Daoy (cell line): ENCODE results near the gene FRMD5. TPM values are rescaled to one million over a fixed set of nuclear protein-coding genes. Genes with fewer than 3 reads are reported as not detected.
"Not testable (repeated sequence)": the region's sequence is repeated elsewhere in the genome, so short reads cannot be mapped to it uniquely, and the experiment has no call there.

ENCODE experiments used
- DNase-seq: peaks from one replicate; pipeline ENCODE4 v3.0.0-alpha.2; 2015; ENCODE audit warnings: low read depth
- total RNA-seq: library from RNA; depleted of rRNA; stranded (reverse); fragments of >200 nt; shearing (Covaris generic); gene quantifications from 2 replicates; pipeline ENCODE4 v1.2.3, GENCODE V29; 2014; rRNA removed

Gene FRMD5
- total RNA-seq, result 6.9 and 8.7 TPM in 2 replicates

GRCh38 chr15:44195151-44195740, at the start of gene FRMD5:
TSS of gene FRMD5 (minus strand) at chr15:44195271.
- peak; percentile 97 for DNase-seq

DNA sequence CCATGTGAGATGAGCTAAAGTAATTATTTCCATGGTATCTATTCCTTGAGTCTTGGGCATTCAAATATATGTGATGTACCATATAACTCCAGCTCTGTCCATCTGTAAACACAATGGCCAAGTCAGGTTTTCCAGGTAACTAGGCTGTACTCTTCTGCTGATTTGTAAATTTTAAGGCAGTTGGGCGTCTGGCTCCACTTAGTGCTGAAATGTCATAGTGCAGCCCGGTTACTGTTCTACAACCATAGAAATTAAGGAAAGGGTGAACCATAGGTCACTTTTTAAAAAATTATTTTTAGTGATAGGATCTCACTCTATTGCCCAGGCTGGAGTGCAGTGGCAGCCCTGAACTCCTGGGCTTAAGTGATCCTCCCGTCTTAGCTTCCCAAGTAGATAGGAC, 48.8 kb upstream of the FRMD5 start:
- DNase-seq, result no peak

DNA sequence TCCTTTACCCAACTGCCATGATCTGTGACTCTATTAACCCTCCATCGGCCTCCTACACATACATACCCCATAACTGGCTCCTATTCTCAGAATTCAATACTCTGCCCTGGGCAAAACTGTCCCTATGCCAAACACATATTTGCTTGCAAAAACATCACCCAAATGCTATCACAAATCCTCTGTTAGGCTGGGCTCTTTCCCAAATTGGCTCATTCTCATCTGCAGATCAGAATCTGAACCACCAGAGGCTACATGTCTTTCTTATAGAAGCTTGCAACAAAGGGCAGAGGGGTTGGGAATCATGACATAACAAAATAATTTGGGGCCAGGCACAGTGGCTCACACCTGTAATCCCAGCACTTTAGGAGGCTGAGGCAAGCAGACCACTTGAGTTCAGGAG, 48.1 kb upstream of the FRMD5 start:
- no peak for DNase-seq

DNA sequence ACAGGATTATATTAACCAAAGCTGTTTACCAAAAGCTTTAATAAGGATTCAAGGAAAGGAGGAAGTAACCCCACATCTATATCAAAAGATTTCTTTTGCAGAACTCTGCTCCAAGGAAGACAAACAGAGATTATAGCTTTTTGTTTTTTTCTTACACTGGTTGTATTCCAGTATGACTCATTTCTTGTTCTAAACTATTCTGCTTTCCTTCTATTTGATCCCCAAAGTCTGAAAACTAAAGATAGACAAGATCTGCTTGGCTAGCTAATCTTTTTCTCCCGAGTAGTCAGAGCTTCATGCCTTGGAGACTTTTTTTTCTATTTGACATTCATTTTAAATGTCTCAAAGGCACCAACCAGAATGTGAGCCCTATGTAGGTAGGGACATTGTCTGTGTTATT, 36.8 kb upstream of the FRMD5 start:
- DNase-seq, result no peak

GRCh38 chr15:44229301-44229700, 34.2 kb upstream of the FRMD5 start:
- DNase-seq, result not testable (repeated sequence)

DNA sequence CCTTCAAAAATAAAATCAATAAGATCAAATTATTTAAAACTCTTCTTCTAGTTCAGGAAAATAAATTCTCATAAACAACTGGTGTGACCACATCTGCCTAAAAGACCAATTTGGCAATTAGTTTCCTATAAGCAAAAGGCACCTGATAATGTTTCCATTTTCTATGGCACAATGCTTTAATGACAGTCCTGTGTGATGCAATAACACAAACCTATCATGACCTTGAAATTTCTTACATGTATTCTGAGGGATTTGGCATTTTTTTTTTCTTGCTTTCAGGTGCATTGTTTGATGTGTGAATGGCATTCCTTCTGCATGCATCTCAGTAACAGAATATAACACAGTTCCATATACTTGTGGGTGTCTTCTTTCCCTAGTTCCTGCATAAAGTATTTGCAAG, 32.5 kb upstream of the FRMD5 start:
- no peak for DNase-seq

DNA sequence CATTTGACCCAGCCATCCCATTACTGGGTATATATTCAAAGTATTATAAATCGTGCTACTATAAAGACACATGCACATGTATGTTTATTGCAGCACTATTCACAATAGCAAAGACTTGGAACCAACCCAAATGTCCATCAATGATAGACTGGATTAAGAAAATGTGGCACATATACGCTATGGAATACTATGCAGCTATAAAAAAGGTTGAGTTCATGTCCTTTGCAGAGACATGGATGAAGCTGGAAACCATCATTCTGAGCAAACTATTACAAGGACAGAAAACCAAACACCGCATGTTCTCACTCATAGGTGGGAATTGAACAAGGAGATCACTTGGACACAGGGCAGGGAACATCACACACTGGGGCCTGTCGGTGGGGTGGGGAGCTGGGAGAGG, 31.9 kb upstream of the FRMD5 start:
- not testable (repeated sequence) for DNase-seq

- no peak for DNase-seq
Observed at GRCh38 chr15:44222478-44222877, 27.4 kb upstream of the FRMD5 start.

DNA sequence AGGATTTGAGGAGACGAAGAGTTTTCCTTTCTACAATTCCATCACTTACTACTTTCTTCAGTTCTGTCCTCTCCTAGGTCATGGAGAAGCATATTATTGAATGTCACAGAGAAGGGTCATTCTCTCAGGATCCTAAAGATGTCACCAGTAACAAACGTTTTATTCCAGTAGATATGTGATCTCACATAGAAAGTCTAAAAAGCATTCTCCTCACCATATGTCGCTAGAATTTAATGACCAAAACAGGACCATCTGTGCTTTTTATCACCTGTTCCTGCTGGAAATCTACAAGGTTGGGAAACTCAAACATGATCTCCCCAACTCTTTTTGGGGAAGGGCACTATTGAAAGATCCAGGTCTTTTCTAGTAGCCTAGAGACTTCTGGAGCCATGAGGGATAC, 24.0 kb upstream of the FRMD5 start:
- DNase-seq, result no peak

GRCh38 chr15:44216958-44217357, 21.9 kb upstream of the FRMD5 start:
- DNase-seq, result no peak

DNA sequence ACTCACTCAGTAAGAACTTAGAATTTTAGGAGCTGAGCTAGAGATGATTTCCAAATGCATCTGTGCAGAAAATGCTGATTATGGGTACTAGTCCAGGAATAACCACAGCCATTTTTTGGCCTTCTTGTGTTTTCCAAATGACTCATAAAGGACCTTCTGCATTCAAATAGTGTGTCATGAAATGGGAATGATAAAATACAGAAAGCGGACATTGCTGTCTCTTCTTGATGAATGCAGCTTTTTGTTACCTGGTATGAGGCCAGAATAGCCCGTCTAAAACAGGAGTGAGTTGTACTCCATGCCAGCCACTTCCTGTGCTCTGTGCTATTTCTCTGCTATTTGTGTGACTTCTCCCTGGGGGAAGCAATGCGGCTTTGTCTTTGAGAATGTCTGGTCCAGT, 20.5 kb upstream of the FRMD5 start:
- peak; percentile 87 for DNase-seq

DNA sequence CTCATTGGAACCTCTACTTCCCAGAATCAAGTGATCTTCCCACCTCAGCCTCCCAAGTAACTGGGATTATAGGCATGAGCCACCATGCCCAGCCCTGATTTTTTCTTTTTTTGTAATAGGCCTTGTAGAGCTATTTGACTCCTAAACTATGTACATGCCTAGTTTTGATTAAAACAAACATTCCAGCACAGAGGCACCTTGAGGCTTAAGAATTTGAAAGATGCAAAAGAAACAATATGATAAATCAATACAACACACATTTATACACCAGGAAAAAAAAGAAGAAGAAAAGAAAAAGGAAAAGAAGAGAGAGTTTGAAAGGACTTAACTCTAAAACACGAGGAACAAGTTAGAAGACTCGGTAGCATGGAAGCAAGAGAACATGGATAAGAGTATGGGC, 13.9 kb upstream of the FRMD5 start:
- DNase-seq, result no peak

DNA sequence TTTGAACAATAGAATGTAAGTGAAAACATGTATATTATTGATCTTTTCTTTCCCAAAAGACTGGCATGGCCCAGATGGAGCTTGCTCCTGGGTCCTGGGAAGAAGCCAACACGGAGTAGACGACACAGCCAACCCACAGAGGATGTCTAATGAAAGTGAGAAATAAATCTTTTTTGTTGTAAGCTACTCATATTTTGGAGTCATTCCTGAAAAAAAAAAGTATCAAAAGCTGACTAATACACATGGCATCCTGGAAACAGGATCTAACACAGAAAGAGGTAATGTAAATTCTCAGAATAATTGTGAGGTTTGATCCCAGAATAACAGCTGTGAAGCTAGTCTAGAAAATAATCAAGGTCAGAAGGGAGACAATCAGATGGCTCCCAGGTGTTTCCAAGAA, 12.6 kb upstream of the FRMD5 start:
- DNase-seq, result peak; percentile 63

DNA sequence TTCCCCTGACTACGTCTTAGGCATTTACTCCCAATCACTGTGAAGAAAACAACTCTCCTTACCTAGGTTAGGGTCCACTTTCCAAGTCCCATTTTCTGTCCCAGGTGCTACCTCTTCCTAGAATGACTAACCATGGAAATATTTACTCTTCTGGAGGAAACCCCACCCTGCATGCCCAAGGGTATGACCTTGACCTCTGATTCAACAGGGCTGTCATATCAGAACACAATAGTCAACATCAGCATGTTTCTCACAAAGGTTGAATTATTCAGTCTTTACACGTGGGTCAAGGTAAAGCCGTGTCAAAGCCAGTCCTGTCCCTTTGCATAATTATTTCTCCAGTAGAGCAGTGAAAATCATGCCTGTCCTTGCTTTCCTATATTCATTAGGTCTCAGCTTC, 4.3 kb upstream of the FRMD5 start:
- DNase-seq, result no peak

- peak; percentile 88 for DNase-seq
Observed at GRCh38 chr15:44194323-44195150, 534 bp downstream of the FRMD5 start.

DNA sequence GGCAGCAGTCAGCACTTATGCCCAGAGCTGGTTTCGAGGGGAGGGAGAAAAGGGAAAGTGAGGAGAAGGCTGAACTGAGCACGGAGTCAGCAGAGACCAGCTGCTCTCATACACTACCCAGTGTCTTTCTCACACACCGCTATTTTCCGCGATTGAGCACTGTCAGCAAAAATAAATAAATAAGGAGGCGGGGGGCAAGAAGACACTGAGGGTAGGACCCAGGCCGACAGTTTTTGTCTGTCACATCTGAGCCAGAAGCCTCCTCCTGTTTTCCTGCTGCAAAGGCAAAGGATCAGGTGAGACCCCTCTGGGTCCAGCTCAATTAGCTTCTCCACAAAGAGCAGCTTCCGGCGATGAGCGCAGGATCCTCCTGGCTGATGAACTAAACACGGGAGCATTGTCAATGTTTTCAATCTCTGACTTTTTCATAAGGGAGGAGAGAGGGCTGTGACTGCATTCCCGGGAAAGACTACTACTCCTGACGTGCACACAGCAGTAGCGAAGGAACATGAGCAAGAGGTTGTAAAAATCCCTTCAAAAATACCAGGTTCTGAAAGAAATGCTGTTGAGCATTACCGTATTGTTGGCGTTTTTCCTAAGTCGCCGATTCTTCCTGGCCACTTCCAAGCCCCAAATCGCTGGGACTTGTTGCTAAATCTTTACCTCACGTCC, 1.3 kb downstream of the FRMD5 start:
- peak; percentile 49 for DNase-seq

GRCh38 chr15:44188795-44189194, 6.3 kb downstream of the FRMD5 start:
- DNase-seq, result peak; percentile 6

GRCh38 chr15:44186705-44187104, 8.4 kb downstream of the FRMD5 start:
- DNase-seq, result no peak

DNA sequence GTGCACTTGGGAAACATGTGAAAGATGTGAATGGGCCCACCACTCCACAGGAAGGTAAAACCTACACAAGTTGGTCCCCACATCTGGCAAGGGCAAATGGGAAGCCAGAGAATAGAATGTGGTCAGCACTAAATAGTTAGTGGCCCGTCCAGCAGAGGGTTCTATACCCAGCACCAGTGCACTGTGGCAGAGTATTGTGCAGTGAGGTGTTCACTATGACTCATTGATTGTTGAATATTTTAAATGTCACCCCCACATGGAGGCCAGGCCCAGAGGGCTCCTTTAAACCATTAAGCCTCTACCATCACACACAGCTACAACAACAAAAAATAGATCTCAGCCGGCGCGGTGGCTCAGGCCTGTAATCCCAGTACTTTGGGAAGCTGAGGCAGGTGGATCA, 11.7 kb downstream of the FRMD5 start:
- peak; percentile 9 for DNase-seq

GRCh38 chr15:44181410-44181809, 13.7 kb downstream of the FRMD5 start:
- DNase-seq, result no peak

GRCh38 chr15:44177139-44177538, 17.9 kb downstream of the FRMD5 start:
- no peak for DNase-seq

DNA sequence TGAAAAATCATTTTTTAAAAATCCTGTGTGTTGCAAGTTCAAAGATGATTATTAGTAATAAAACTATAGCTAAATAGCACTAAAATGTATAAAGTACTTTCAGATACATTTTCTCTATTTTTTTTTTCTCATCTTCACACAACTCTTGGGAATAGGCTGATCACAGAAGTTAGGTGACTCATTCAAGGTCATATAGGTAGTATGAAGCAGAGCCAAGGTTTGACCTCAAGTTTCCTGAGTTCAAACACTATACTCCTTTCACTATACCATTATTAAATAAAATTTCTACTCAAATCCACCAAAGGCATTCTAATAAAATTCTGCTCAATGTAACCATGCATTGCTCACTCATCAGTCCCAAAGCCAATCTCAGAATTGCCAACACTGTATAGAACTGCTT, 21.3 kb downstream of the FRMD5 start:
- no peak for DNase-seq

GRCh38 chr15:44163370-44163769, 31.7 kb downstream of the FRMD5 start:
- no peak for DNase-seq
